ENCODE data around the gene CIITA. TPM values are rescaled to one million over a fixed set of nuclear protein-coding genes. Genes with fewer than 3 reads are reported as not detected.

Gene CIITA
- total RNA-seq, 1 experiment from 2014 or later, result not detected

DNA sequence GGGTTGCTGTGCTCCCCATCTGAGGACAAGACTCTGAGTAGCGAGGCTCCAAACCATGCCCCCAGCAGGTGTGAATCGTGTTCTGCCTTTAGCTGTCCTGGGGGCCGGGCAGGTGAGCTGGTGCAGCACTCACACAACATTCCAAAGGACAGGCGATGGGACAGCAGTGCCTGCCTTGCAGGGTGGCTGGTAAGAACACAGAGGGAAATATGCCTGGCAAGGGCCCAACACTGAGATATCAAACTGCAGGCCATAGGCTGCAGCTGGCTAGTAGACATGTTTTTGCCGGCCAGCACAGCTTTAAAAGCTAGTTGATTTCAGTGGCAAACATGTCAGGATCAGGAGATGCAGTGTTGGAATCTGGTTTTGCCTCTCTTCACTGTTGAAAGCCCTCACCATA lies 91.0 kb downstream of the CIITA start:
- BruUV-seq (replicated peaks), result no TSS peak

GRCh38 chr16:10968498-10968897 lies 91.5 kb downstream of the CIITA start:
- TF ChIP-seq, protein P1, sequence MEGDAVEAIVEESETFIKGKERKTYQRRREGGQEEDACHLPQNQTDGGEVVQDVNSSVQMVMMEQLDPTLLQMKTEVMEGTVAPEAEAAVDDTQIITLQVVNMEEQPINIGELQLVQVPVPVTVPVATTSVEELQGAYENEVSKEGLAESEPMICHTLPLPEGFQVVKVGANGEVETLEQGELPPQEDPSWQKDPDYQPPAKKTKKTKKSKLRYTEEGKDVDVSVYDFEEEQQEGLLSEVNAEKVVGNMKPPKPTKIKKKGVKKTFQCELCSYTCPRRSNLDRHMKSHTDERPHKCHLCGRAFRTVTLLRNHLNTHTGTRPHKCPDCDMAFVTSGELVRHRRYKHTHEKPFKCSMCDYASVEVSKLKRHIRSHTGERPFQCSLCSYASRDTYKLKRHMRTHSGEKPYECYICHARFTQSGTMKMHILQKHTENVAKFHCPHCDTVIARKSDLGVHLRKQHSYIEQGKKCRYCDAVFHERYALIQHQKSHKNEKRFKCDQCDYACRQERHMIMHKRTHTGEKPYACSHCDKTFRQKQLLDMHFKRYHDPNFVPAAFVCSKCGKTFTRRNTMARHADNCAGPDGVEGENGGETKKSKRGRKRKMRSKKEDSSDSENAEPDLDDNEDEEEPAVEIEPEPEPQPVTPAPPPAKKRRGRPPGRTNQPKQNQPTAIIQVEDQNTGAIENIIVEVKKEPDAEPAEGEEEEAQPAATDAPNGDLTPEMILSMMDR (IDR thresholded peaks at IDR 0.05; ENCODE audit: unreplicated experiment), result no peak
- Mint-ChIP-seq H3K27me3 (ENCODE audit: insufficient read depth, unreplicated experiment) (no peaks in the 10 kb centered on the region), H3K9me3 (ENCODE audit: unreplicated experiment) (no peaks in the 10 kb centered on the region), H3K36me3 (ENCODE audit: insufficient read depth, unreplicated experiment) (peaks cover 37% of the 10 kb centered on the region), H3K27ac (ENCODE audit: low read depth, unreplicated experiment) (no peak overlapping the region), H3K4me3 (ENCODE audit: unreplicated experiment) (no peak overlapping the region), H3K4me1 (ENCODE audit: insufficient read depth, unreplicated experiment) (peaks cover 9% of the 10 kb centered on the region)
- BruUV-seq (replicated peaks), result no TSS peak
- DNase-seq (ENCODE audit: unreplicated experiment), result no peak
- ChIA-PET CTCF (interaction anchor here (0.6 to 21.5 kb wide), 6 partner anchors 15 to 438 kb away, joined by 3 to 342 read pairs (median 7); partner anchors contain the start of genes PRM2 and SOCS1), POLR2A (interaction anchor here (0.6 to 0.9 kb wide), 2 partner anchors 23 to 166 kb away, joined by 3 read pairs; no protein-coding TSS in a partner anchor)
- intact Hi-C loops (cut with micrococcal nuclease), result no loop called here

More for the DNA sequence above, 91.0 kb downstream of the CIITA start:
- H3K27ac Mint-ChIP-seq (ENCODE audit: low read depth, unreplicated experiment), result no peak overlapping the region
- intact Hi-C loops (cut with micrococcal nuclease), result no loop called here
- ChIA-PET CTCF (interaction anchor here (0.6 to 21.5 kb wide), 9 partner anchors 14 to 747 kb away, joined by 3 to 342 read pairs (median 5); partner anchors contain the start of genes PRM2 and SOCS1), POLR2A (interaction anchor here (0.6 to 0.9 kb wide), 4 partner anchors 18 to 776 kb away, joined by 3 to 5 read pairs (median 3); no protein-coding TSS in a partner anchor)
- peaks cover 38% of the 10 kb centered on the region for H3K36me3 Mint-ChIP-seq (ENCODE audit: insufficient read depth, unreplicated experiment)
- no peak for DNase-seq (ENCODE audit: unreplicated experiment)
- H3K9me3 Mint-ChIP-seq (ENCODE audit: unreplicated experiment), result no peaks in the 10 kb centered on the region
- no peak overlapping the region for H3K4me3 Mint-ChIP-seq (ENCODE audit: unreplicated experiment)
- H3K27me3 Mint-ChIP-seq (ENCODE audit: insufficient read depth, unreplicated experiment), result no peaks in the 10 kb centered on the region
- TF ChIP-seq, protein P1 (IDR thresholded peaks at IDR 0.05; ENCODE audit: unreplicated experiment), result no peak
- peaks cover 9% of the 10 kb centered on the region for H3K4me1 Mint-ChIP-seq (ENCODE audit: insufficient read depth, unreplicated experiment)

DNA sequence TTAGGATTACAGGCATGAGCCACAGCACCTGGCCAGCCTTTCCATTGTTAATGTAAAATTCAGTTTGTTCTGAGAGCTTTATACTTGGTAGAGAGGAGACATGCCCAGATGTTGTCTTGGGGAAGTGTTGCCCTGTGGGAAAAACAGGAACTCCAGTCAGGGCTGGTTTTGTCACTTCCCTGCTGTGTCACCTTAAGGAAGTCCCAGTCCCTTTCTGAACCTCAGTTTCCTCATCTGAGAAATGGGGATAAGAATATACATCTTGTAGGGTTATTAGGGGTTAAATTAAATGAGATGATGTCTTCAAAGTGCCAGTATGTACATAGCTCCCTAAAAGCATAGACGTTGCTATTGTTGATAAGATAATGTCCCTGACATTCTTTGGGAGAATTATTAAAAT lies 92.6 kb downstream of the CIITA start:
- no peak for DNase-seq (ENCODE audit: unreplicated experiment)
- Mint-ChIP-seq H3K27ac (ENCODE audit: low read depth, unreplicated experiment) (no peak overlapping the region), H3K4me1 (ENCODE audit: insufficient read depth, unreplicated experiment) (peaks cover 5% of the 10 kb centered on the region), H3K9me3 (ENCODE audit: unreplicated experiment) (no peaks in the 10 kb centered on the region), H3K27me3 (ENCODE audit: insufficient read depth, unreplicated experiment) (no peaks in the 10 kb centered on the region), H3K36me3 (ENCODE audit: insufficient read depth, unreplicated experiment) (peaks cover 32% of the 10 kb centered on the region), H3K4me3 (ENCODE audit: unreplicated experiment) (no peak overlapping the region)
- intact Hi-C loops (cut with micrococcal nuclease), result loop anchor here (10.0 kb wide), 1 partner anchor 745 kb away; no protein-coding TSS in a partner anchor
- TF ChIP-seq, protein P1 (IDR thresholded peaks at IDR 0.05; ENCODE audit: unreplicated experiment), result no peak
- ChIA-PET CTCF (interaction anchor here (0.6 to 21.5 kb wide), 6 partner anchors 16 to 791 kb away, joined by 3 to 342 read pairs (median 6); partner anchors contain the start of gene SOCS1), POLR2A (interaction anchor here (0.6 to 3.2 kb wide), 2 partner anchors 23 to 287 kb away, joined by 3 to 26 read pairs; partner anchors contain the start of gene SOCS1)
- no TSS peak for BruUV-seq (replicated peaks)

DNA sequence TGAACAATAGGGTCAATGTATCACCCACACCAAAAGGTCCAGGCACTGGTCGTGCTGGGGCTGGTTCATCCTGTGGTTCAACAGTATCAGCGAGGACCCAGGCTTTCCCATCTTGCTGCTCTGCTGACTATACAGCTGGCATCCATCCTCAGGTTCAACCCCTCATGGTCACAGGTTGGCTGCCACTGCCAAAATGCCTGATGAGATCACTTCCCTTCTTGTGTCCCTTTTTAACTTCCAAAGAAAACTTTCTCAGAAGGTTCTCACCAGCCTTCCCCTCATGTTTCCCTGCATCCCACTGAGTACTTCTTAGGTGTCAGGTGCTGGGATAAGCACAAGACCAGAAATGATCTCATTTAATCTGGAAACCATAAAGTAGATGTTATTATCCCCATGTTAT lies 93.1 kb downstream of the CIITA start:
- Mint-ChIP-seq H3K27ac (ENCODE audit: low read depth, unreplicated experiment) (no peak overlapping the region), H3K4me3 (ENCODE audit: unreplicated experiment) (no peak overlapping the region), H3K27me3 (ENCODE audit: insufficient read depth, unreplicated experiment) (no peaks in the 10 kb centered on the region), H3K9me3 (ENCODE audit: unreplicated experiment) (no peaks in the 10 kb centered on the region), H3K36me3 (ENCODE audit: insufficient read depth, unreplicated experiment) (peaks cover 34% of the 10 kb centered on the region), H3K4me1 (ENCODE audit: insufficient read depth, unreplicated experiment) (peaks cover 5% of the 10 kb centered on the region)
- no TSS peak for BruUV-seq (replicated peaks)
- DNase-seq (ENCODE audit: unreplicated experiment), result no peak
- ChIA-PET POLR2A (interaction anchor here (0.6 to 3.2 kb wide), 2 partner anchors 23 to 287 kb away, joined by 3 to 26 read pairs; partner anchors contain the start of gene SOCS1), CTCF (interaction anchor here (5.1 to 21.5 kb wide), 2 partner anchors 16 to 289 kb away, joined by 31 to 342 read pairs; partner anchors contain the start of gene SOCS1)
- TF ChIP-seq, protein P1 (IDR thresholded peaks at IDR 0.05; ENCODE audit: unreplicated experiment), result no peak
- intact Hi-C loops (cut with micrococcal nuclease), result loop anchor here (10.0 kb wide), 1 partner anchor 745 kb away; no protein-coding TSS in a partner anchor
